Hair follicular keratinocyte (primary cell): ENCODE results near the gene GNL2. TPM values are rescaled to one million over a fixed set of nuclear protein-coding genes. Genes with fewer than 3 reads are reported as not detected.

Experiments used
- total RNA-seq: library from RNA; depleted of rRNA; stranded (reverse); fragments of >200 nt; gene quantifications from 2 replicates; pipeline ENCODE4 v1.2.3, GENCODE V29; 2015

Gene GNL2
- 38.6 and 69.4 TPM in 2 replicates for total RNA-seq

DNA sequence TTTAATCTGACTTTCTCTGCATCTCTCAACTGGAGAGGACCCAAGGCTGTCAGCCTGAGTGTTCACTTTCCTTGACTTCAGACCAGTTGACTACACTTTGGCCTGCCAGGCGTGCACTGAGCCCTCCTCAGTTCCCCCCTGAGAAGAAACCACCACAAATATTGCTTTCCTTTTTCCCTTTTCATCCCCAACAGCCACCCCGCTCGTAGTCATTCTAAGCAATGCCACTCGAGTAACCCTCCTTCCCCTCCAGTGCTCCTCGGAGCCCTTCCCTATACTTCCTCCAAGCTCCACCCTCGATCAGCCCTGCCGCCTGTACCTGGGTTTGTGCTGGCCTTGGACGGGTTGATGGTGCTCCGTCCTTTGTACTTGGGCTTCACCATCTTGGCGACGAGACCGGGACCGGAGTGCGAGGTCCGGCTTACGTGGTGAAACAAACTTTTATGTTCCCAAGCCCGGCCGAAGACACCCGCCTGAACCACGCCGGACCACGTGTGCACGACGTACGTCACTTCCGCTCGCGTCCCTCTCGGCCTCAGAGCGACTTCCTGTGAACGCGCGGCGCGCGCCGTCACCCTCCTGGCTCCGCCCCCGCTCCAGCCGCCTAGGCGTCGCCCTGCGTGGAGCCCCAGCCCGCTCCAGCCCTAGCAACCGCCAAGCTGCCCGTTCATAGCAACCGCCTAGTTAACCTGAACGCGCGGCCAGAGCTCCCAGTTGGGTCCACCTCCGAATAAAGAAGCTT, at the start of gene GNL2:
TSS of gene GNL2 (minus strand) at position 498 of the 742 bp plus-strand sequence. CDS start at position 383, 115 bp downstream.

DNA sequence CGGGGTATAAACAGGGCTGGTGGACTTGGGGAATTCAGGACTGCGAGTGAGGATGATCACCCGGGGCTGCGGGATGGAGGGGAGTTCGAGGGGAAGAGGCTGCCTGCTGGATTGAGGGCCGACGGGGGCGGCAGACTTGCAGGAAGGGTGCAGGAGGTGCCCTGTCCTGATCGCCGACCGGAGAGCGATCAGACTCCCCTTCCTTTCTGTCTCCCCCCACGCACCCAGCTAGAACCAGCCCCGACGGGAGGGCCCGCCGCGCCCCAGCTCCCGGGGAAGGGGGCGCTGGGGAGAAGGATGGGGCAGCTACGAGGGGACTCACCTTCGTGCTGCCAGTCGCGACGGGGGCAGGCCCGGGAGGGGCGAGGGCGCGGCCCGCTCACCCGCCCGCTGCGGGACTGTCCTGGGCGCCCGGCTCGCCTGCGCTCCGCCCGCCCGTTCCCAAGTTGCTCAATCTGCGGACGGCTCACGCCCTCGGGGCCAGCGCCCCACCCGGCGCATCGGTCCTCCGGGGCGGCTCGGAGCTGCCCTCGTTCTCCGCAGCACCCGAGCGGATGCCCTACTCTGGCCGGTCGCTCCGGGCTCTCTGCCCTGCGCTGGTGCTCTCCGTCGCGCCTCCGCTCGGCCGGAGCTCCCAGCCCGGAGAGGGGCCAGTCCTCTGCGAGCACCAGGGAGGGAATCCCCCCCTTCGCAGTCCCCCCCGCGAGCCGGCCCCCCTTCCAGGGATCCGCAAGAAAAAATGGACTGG, 38.7 kb upstream of the GNL2 start, which contains the start of gene RSPO1:
TSS of gene RSPO1 (minus strand) at position 649 of the 748 bp plus-strand sequence. CDS start 5,231 bp downstream, outside the sequence.

DNA sequence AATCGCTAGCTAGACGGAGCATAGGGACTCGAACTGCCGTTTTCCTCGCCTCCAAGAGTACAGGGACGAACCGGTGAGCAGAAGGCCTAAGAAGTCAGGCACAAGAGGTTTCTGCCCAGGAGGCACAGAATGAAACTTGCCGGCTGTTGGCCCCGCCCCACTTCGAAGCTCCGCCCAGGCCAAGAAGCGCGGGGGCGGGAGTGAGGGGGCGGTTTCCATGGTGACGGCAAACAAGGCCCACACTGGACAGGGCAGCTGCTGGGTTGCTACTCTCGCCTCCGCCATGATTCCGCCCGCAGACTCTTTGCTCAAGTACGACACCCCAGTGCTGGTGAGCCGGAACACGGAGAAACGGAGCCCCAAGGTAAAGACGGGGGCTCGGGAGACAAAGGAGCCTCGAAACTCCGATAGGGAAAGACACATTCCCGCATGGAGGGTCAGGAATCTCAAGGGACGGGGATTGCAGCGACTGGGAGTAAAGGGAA, 39.0 kb downstream of the GNL2 start, which contains the start of gene DNALI1:
TSS of gene DNALI1 (plus strand) at position 229 of the 485 bp plus-strand sequence. CDS start at position 284, 55 bp downstream.

DNA sequence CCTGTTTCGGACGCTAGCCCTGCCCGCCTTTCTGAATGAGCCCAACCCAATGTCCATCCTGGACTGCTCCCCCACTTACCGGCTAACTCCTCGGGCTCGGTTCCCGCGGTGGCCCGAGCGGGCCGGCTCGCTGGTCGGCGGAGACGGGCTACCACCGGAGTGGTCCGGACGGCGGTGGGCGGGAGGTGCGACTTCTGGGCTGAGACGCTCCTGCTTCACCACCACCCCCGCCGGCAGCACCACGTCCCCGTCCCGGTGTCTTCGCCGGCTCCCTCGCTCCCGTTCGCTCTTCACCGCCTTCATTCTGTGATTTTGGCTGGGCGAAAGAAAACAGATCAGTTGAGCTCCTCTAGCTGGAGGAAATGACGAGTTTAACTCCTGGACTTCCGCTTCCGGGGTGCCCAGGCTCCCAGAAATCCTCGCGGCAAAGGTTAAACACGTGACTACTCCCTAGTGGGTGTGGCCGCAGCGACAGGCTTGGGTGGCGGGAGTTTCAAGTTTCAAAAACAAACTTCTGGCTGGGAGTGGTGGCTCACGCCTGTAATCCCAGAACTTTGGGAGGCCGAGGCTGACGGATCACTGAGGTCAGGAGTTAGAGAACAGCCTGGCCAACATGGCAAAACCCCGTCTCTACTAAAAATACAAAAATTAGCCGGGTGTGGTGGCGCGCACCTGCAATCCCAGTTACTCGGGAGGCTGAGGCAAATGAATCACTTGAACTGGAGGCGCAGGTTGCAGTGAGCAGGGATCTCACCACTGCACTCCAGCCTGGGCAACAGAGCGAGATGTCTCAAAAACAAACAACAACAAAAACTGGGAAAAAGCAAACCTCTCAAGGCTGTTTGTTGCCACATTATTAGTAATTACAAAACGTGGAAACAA, 41.6 kb downstream of the GNL2 start, which contains the start of gene SNIP1:
TSS of gene SNIP1 (minus strand) at position 367 of the 882 bp plus-strand sequence. CDS start at position 303, 64 bp downstream.

Other genes starting within 250 kb of the GNL2 start
- 44.1 and 67.5 TPM in 2 replicates for gene ZC3H12A, start 121.4 kb downstream of the GNL2 start, total RNA-seq
- 55.1 and 64.5 TPM in 2 replicates for gene MEAF6, start 81.2 kb downstream of the GNL2 start, total RNA-seq
- gene SNIP1, start 41.6 kb downstream of the GNL2 start, total RNA-seq: 6.9 and 7.8 TPM in 2 replicates
- gene DNALI1, start 39.0 kb downstream of the GNL2 start, total RNA-seq: 0.04 and 0.23 TPM in 2 replicates
- gene RSPO1, start 39.0 kb upstream of the GNL2 start, total RNA-seq: not detected in 2 replicates
- gene CDCA8, start 96.6 kb upstream of the GNL2 start, total RNA-seq: 13.4 and 34.4 TPM in 2 replicates
- not detected in 2 replicates for gene EPHA10, start 169.2 kb upstream of the GNL2 start, total RNA-seq
- gene MANEAL, start 197.9 kb upstream of the GNL2 start, total RNA-seq: 0.15 and 0.78 TPM in 2 replicates
- gene C1orf122, start 211.9 kb upstream of the GNL2 start, total RNA-seq: 85.9 and 103 TPM in 2 replicates
- gene YRDC, start 212.3 kb upstream of the GNL2 start, total RNA-seq: 29.6 and 33.6 TPM in 2 replicates